ENCODE measurements around the gene TBRG4.

The TBRG4 gene

GRCh38 chr7:45073786-45074527 lies 37.5 kb downstream of the TBRG4 start:
- no peak for DNase-seq

- no peak for DNase-seq
Measured at GRCh38 chr7:45073031-45073785, 38.3 kb downstream of the TBRG4 start.

DNA sequence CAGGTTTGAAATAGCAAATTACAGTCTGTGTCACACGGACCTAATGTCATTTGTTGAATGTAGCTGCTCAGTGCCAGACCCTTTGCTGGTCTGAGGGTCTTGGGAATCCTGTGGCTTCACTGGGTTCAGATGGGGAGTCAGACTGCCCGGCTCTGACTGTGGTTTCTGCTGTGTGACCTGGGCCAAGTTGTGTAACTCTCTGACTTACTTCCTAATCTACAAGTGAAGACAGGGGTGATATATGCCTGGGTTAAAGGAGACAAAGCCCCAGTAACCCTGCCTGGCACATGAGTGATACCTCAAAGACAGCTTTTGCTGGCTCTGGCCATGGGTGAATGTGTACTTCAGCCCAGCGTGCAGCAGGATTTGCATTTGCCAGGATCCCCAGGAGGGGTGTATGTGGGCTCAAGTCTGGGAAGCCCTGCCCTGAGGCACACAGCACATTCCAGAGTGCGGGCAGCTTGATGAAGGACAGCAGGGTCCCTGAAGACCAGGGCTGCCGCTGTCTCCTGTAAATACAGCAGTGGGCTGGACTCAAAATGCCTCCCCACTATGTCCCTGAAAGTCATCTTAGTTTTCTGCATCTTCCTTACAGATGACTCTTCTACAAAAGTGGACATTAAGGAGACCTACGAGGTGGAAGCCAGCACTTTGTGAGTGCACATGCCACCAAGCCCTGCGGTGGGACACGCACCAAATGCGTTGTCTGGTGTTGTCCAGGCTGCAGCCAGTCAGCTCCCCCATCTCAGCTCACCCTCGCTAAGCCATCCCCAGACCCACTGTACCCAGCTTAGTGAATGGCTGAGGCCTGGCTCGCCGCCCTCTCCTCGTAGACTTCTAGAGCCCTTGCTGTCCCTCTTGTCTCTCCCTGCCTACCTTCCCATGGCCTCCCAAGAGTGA lies 39.1 kb downstream of the TBRG4 start:
- no peak for DNase-seq

DNA sequence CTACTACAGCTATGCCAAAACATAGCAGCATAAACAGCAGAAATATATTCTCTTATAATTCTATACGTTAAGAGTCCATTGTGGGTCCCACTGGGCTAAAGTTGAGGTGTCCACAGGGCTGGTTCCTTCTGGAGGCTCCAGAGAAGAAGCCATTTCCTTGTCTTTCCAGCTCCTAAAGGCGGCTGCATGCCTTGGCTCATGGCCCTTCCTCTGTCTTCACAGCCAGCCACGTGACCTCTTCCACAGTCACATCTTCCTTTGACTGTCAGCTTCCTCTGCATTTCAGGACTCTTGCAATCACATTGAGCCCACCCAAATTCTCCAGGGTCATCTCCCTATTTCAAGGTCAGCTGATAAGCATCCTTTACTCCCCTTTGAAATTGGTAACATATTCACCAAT lies 40.0 kb downstream of the TBRG4 start:
- DNase-seq, result no peak

- no peak for DNase-seq
Measured at GRCh38 chr7:45070254-45070642, 41.2 kb downstream of the TBRG4 start.

DNA sequence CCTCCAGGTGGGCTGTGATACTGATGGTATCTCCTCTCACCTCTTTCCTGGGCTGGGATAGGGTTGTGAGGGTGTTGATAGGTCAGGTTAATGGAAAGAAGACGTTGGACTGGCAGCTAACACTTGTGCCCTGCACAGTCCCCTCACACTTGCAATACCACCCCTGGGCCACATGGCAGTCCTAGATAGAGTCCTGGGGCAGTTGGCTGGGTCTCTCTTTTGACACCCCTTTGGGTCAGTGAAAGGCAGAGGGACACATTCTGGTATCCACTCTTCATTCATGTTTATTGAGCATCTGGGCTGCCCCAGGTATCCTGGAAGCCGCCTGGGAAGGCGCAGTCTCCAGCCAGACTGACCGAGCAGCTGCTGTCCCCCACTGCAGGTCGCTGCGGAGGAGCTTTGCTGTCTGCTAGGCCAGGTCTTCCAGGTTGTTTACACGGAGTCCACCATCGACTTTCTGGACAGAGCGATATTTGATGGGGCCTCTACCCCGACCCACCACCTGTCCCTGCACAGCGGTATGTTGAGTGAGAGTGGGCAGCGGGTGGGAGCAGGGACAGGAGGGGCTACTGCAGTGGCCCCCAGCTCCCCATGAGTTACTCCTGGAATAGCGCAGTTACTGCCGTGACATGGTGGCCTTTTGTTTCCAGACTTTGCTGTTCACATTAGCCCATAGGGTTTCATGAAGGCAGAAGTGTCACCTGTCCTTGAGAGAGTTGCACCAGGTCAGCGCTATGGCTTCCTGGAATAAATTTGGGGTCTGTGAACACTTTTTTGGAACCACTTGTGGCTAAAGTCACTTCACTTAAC lies 41.8 kb downstream of the TBRG4 start:
- no peak for DNase-seq

GRCh38 chr7:45068236-45069023 lies 43.1 kb downstream of the TBRG4 start:
- DNase-seq, result no peak

GRCh38 chr7:45067582-45067981 lies 43.9 kb downstream of the TBRG4 start:
- no peak for DNase-seq

DNA sequence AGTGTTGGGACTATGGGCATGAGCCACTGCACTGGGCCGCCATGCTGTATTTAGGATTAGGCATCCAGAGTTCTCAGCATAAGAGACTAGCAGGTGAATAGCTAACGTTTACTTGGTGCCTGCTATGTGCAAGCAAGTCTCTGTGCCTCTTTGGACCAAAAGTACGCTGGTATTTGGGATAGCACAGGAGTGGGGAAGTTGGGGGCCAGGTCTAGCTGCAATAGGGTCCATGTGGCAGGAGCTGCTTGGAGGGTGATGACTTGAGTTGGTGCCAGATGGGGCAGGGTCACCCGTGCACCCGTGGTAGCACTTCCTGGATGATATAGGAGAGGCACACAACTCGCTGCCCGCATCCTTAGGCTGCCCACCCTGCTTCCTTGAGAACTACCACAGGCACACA lies 45.1 kb downstream of the TBRG4 start:
- no peak for DNase-seq

GRCh38 chr7:45065031-45065995 lies 46.2 kb downstream of the TBRG4 start:
- DNase-seq, result no peak

DNA sequence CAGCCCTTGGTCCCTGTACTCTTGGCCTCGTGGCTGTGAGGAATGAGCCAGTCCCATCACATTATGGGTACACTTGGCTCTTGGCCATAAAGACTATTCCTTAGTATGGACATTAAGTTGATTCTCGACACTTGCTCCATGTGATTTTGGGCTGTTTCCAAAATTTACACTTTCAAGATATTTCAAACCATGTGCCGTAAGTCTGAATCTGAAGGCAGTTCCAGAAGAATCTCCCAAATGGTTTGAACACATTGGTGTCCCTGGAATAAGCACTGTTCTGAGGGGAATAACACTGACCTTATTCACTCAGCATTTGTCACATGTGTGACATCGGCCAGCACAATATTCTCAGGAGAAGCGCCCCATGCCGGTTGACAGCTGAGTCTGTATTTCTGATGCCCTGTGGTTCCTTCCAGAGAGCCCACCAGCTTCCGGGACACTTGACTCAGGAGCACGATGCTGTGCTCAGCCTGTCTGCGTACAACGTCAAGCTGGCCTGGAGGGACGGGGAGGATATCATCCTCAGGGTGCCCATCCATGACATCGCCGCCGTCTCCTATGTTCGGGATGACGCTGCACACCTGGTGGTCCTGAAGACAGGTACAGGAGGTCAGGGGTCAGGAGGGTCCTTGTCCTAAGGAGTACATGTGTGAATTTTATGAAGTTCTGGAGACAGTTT lies 47.3 kb downstream of the TBRG4 start:
- DNase-seq, result no peak

GRCh38 chr7:45061806-45062425 lies 49.6 kb downstream of the TBRG4 start:
- DNase-seq, result no peak

- no peak for DNase-seq
Measured at GRCh38 chr7:45061352-45061751, 50.1 kb downstream of the TBRG4 start.

DNA sequence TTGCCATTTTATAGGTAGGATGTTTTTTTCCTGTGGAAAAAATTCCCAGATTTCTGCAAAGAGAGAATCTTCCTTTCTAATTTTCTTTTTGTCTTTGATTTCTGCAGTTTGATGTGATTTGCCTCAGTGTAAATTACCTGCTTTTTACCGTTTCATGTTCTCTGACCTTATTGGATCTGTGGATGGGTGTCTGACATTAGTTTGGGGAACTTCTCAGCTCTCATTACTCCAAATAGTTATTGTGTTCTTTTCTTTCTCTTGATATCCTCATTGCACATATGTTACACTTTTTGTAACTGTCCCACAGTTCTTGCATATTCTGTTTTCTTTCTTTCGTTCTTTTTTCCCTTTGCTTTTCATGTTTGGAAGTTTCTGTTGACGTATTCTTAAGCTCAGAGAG lies 51.2 kb downstream of the TBRG4 start:
- no peak for DNase-seq

DNA sequence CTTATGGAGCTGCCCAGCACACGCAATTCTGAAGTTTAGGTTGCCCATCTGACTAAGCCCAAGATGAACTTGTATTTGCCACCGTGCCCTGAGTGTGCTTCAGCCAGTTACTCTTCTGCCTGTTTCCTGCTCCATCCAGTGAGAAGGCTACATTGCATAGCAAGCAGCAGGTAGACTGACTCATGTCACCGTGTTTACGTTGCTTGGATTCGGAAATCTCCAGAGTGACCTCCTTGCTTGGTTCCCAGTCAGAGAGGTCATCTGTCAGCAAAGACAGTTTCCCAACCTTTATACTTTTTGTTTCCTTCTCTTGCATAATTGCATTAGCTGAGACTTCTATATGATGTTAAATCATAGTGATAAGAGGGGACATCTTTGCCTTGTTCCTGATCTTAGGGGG lies 53.6 kb downstream of the TBRG4 start:
- DNase-seq, result no peak

GRCh38 chr7:45055594-45056219 lies 55.8 kb downstream of the TBRG4 start:
- DNase-seq, result no peak

DNA sequence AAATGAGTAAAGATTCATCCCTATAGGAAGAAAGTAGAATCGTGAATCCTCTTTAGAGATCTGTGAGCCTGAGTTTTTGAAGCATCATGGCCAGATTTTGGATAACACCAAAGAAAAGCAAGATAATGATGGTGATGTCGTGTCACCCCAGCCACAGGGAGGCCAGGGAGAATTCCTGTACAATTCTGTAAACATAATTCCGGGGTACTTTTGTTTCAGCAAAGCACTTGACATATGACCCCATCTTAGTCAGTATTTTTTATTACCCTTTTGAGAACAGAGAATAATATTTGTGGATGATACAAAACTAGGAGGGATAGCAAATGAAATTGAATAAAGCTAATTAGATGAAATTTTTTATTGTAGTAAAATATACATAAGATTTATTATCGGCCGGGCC lies 56.5 kb downstream of the TBRG4 start:
- DNase-seq, result no peak

DNA sequence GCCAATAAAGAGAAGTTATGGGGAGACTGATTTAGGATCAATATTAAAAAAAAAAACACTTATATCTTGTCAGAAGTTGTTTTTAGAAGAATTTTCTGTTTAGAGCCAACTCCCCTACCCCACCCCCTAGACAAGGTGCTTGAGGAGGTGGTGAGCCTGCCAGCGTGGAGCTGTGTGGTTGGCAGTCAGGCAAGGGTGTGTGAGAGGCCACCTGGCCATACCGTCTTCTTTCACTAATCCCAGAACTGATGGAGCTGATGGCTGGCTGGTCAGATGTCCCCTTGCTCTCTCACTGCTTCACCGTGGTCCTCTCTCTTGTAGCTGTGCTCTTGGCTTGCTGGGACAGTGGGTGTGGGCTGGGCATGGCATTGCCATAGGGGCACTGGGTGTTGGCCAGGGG lies 57.1 kb downstream of the TBRG4 start:
- no peak for DNase-seq

- DNase-seq, result no peak
Measured at GRCh38 chr7:45053941-45054340, 57.6 kb downstream of the TBRG4 start.
